OCI-LY3 (cell line): Measurements from ENCODE around the gene CMKLR1.

Experiments used
- H2AFZ ChIP-seq: fragments of 200-600, 300-600 bp; shearing (Covaris generic); 2 replicates; pipeline ENCODE4 v1.6.0; 2014; ENCODE audit warnings: antibody characterized with exemption, low read depth, low read length
- H3K27ac ChIP-seq: fragments of 200-600, 300-600 bp; sonication (generic); 2 replicates; pipeline ENCODE4 v1.5.1; 2014; ENCODE audit warnings: mild to moderate bottlenecking, low read length, moderate library complexity, mixed read lengths
- H3K27me3 ChIP-seq: fragments of 200-600, 300-600 bp; sonication (generic); 2 replicates; pipeline ENCODE4 v1.6.1; 2014; ENCODE audit warnings: low read depth, low read length, mixed read lengths
- H3K36me3 ChIP-seq: fragments of 200-600, 300-600 bp; sonication (generic); replicated peaks from 2 replicates; pipeline ENCODE3; 2014; ENCODE audit warnings: low read depth, low read length, mixed read lengths
- H3K4me1 ChIP-seq: fragments of 300-600, 200-600 bp; sonication (generic); 2 replicates; pipeline ENCODE4 v1.6.1; 2014; ENCODE audit warnings: low read length, mixed read lengths
- H3K4me2 ChIP-seq: fragments of 200-600, 300-600 bp; sonication (generic); 2 replicates; pipeline ENCODE4 v1.6.1; 2014; ENCODE audit warnings: low read length, mixed read lengths
- H3K4me3 ChIP-seq: fragments of 300-600, 200-600 bp; sonication (generic); 2 replicates; pipeline ENCODE4 v1.5.1; 2014; ENCODE audit warnings: antibody characterized with exemption, mild to moderate bottlenecking, low read length, moderate library complexity
- H3K79me2 ChIP-seq: fragments of 300-600, 200-600 bp; shearing (Covaris generic); 2 replicates; pipeline ENCODE4 v1.6.1; 2014; ENCODE audit warnings: mild to moderate bottlenecking, low read length, mixed read lengths
- H3K9ac ChIP-seq: fragments of 300-600, 200-600 bp; shearing (Covaris generic); 2 replicates; pipeline ENCODE4 v1.6.0; 2014; ENCODE audit warnings: mild to moderate bottlenecking, low read length, moderate library complexity
- H3K9me3 ChIP-seq: fragments of 200-600, 300-600 bp; shearing (Covaris generic); 2 replicates; pipeline ENCODE4 v1.6.1; 2014; ENCODE audit warnings: low read length, mixed read lengths; ENCODE audit not compliant: insufficient read depth
- H4K20me1 ChIP-seq: fragments of 200-600, 300-600 bp; sonication (generic); 2 replicates; pipeline ENCODE4 v1.6.1; 2016; ENCODE audit warnings: low read length, mixed read lengths; ENCODE audit not compliant: insufficient read depth
- EZH2phosphoT487 ChIP-seq: fragments of 200-600 bp; shearing (Covaris generic); IDR thresholded peaks from 2 replicates; pipeline ENCODE4 v1.6.1; 2018; ENCODE audit warnings: antibody characterized with exemption, mixed run types, low read depth
- TF ChIP-seq, protein P1 (sequence below): fragments of 200-600, 300-600 bp; sonication (generic); IDR thresholded peaks from 2 replicates; pipeline ENCODE4 v1.5.1; 2014; ENCODE audit warnings: antibody characterized with exemption, low read length, low read depth

Gene CMKLR1

DNA sequence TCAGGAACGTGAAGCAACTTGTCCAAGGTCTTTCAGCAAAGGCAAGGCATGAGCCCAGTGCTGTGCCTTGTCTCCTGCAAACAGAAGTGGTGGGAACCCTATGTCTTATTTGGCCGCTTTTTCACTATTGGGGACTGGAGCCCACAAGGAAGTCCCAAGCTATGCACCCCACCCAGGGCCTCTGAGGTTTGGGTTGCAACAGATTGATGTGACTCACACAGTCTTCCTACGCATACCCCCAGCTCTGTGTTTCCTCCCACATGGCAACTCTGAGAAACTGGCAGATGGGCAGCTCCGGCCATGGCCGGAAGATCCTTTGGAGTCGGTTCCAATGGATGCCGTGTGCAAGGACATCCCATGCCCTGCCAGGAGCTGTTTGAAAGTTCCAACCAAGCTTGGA, 28.3 kb upstream of the CMKLR1 start:
- Histone ChIP-seq H3K9ac (no peak overlapping the region), H3K79me2 (no peaks in the 10 kb centered on the region), H3K4me3 (no peak overlapping the region), H3K27ac (no peak overlapping the region), H3K4me1 (no peaks in the 10 kb centered on the region), H4K20me1 (no peaks in the 10 kb centered on the region), H3K27me3 (peaks cover 44% of the 10 kb centered on the region), H2AFZ (no peak overlapping the region), H3K36me3 (no peaks in the 10 kb centered on the region), H3K4me2 (no peak overlapping the region), H3K9me3 (no peaks in the 10 kb centered on the region)
- TF ChIP-seq EZH2phosphoT487, result no peak
- TF ChIP-seq, protein P1, sequence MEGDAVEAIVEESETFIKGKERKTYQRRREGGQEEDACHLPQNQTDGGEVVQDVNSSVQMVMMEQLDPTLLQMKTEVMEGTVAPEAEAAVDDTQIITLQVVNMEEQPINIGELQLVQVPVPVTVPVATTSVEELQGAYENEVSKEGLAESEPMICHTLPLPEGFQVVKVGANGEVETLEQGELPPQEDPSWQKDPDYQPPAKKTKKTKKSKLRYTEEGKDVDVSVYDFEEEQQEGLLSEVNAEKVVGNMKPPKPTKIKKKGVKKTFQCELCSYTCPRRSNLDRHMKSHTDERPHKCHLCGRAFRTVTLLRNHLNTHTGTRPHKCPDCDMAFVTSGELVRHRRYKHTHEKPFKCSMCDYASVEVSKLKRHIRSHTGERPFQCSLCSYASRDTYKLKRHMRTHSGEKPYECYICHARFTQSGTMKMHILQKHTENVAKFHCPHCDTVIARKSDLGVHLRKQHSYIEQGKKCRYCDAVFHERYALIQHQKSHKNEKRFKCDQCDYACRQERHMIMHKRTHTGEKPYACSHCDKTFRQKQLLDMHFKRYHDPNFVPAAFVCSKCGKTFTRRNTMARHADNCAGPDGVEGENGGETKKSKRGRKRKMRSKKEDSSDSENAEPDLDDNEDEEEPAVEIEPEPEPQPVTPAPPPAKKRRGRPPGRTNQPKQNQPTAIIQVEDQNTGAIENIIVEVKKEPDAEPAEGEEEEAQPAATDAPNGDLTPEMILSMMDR, result no peak

- Histone ChIP-seq H3K79me2 (no peaks in the 10 kb centered on the region), H4K20me1 (peaks cover 7% of the 10 kb centered on the region; the same call in 1 of the 2 replicates), H3K27me3 (peaks cover 46% of the 10 kb centered on the region), H3K9me3 (no peaks in the 10 kb centered on the region), H3K36me3 (no peaks in the 10 kb centered on the region), H3K9ac (no peak overlapping the region), H3K27ac (no peak overlapping the region), H3K4me3 (no peak overlapping the region), H3K4me1 (peaks cover 10% of the 10 kb centered on the region), H2AFZ (no peak overlapping the region), H3K4me2 (no peak overlapping the region)
- TF ChIP-seq EZH2phosphoT487, result no peak
- TF ChIP-seq, protein P1, result no peak
Measured at GRCh38 chr12:108365324-108365723, 26.2 kb upstream of the CMKLR1 start.

- no peaks in the 10 kb centered on the region for H3K36me3 ChIP-seq
- no peaks in the 10 kb centered on the region for H3K9me3 ChIP-seq
- no peaks in the 10 kb centered on the region for H3K79me2 ChIP-seq
- peaks cover 8% of the 10 kb centered on the region; the same call in 1 of the 2 replicates for H4K20me1 ChIP-seq
- no peak overlapping the region for H2AFZ ChIP-seq
- peaks cover 15% of the 10 kb centered on the region for H3K4me1 ChIP-seq
- no peak overlapping the region for H3K4me2 ChIP-seq
- no peak overlapping the region for H3K9ac ChIP-seq
- no peak overlapping the region for H3K4me3 ChIP-seq
- peaks cover 51% of the 10 kb centered on the region for H3K27me3 ChIP-seq
- TF ChIP-seq EZH2phosphoT487, result no peak
- TF ChIP-seq, protein P1, result no peak
- H3K27ac ChIP-seq, result no peak overlapping the region
Measured at GRCh38 chr12:108364879-108365278, 25.8 kb upstream of the CMKLR1 start.

DNA sequence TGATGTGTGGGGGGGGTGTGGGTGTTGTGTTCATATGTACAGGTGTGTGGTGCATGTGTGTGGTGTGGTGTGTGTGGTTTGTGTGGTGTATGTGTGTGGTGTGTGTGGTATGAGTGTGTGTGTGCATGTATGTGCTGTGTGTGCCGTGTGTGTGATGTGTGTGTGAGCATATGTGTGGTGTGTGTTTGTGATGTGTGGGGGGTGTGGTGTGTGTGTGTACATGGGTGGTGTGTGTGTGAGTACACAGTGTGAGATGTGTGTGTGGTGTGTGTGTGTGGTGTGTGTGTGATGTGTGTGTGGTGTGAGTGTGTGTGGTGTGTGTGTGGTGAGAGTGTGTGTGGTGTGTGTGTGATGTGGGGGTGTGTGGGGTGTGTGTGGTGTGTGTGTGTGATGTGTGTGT, 24.5 kb upstream of the CMKLR1 start:
- Histone ChIP-seq H2AFZ (no peak overlapping the region), H3K79me2 (no peaks in the 10 kb centered on the region), H3K4me1 (peaks cover 15% of the 10 kb centered on the region), H3K9me3 (no peaks in the 10 kb centered on the region), H3K4me2 (no peak overlapping the region), H3K9ac (no peak overlapping the region), H4K20me1 (peaks cover 8% of the 10 kb centered on the region; the same call in 1 of the 2 replicates), H3K27me3 (peaks cover 49% of the 10 kb centered on the region), H3K36me3 (no peaks in the 10 kb centered on the region), H3K4me3 (no peak overlapping the region), H3K27ac (no peak overlapping the region)
- no peak for TF ChIP-seq EZH2phosphoT487
